Left forelimb (tissue), 1 donor: Measurements from ENCODE around the gene CDIPT.

Source experiments
- DNase-seq: peaks from one replicate; pipeline ENCODE4 v3.0.0-alpha.2; 2018; ENCODE audit warnings: low spot score

Gene CDIPT

GRCh38 chr16:29809850-29810698, 53.0 kb downstream of the CDIPT start:
- DNase-seq = no peak

- no peak for DNase-seq
Observed at GRCh38 chr16:29809031-29809747, 53.8 kb downstream of the CDIPT start.
